Naive B cell (primary cell): ENCODE results near the gene P3R3URF. TPM values are rescaled to one million over a fixed set of nuclear protein-coding genes. Genes with fewer than 3 reads are reported as not detected.
A peak's percentile ranks its signal among the peaks of the same experiment; 100 is the strongest.

ENCODE experiments used
- ATAC-seq, 2 donors: fragments of 150-1000 bp; cut with Tn5 transposase; 2 replicates each; pipeline ENCODE4 v1.10.0; 2021; ENCODE audit warnings: low read depth in 2 of 2, mild to moderate bottlenecking in 2 of 2, moderate library complexity in 2 of 2
- DNase-seq: peaks from one replicate; pipeline ENCODE4 v3.0.0; 2022
- H3K27ac Mint-ChIP-seq, 6 donors: one replicate each; pipeline ENCODE4 v1.8.0; 2020 to 2022; ENCODE audit warnings: mild to moderate bottlenecking in 6 of 6, mixed read lengths in 6 of 6, moderate library complexity in 5 of 6, inconsistent platforms in 2 of 6
- H3K27me3 Mint-ChIP-seq, 3 donors: one replicate each; pipeline ENCODE4 v1.8.0; 2021 to 2022; ENCODE audit warnings: mixed read lengths in 3 of 3, mild to moderate bottlenecking in 1 of 3
- H3K36me3 Mint-ChIP-seq, 2 donors: one replicate each; pipeline ENCODE4 v1.8.0; 2020 to 2022; ENCODE audit warnings: mixed read lengths in 2 of 2, inconsistent platforms in 1 of 2, mild to moderate bottlenecking in 1 of 2
- H3K4me1 Mint-ChIP-seq, 3 donors: one replicate each; pipeline ENCODE4 v1.8.0; 2020 to 2022; ENCODE audit warnings: mixed read lengths in 3 of 3, inconsistent platforms in 1 of 3, mild to moderate bottlenecking in 1 of 3, moderate library complexity in 1 of 3
- H3K4me3 Mint-ChIP-seq, 8 donors: one replicate each; pipeline ENCODE4 v1.8.0; 2020 to 2022; ENCODE audit warnings: mild to moderate bottlenecking in 8 of 8, mixed read lengths in 8 of 8, moderate library complexity in 8 of 8, inconsistent platforms in 2 of 8
- H3K9me3 Mint-ChIP-seq, 7 donors: one replicate each; pipeline ENCODE4 v1.8.0; 2020 to 2022; ENCODE audit warnings: mixed read lengths in 7 of 7, mild to moderate bottlenecking in 5 of 7, inconsistent platforms in 2 of 7, moderate library complexity in 1 of 7
- polyA plus RNA-seq, 6 donors: library from polyadenylated mRNA; unstranded; fragments of 300-500 nt; fragmentation: Illumina TruSeq; gene quantifications; one replicate each; pipeline ENCODE4 v1.2.3, GENCODE V29; 2021; ENCODE audit warnings: low read depth in 6 of 6

The P3R3URF gene
- polyA plus RNA-seq, 6 donors from 2014 or later: not detected

- Mint-ChIP-seq H3K4me1 (peaks cover 0 to 7% (median 6%) of the 10 kb centered on the region in 3 donors), H3K4me3 (peak overlapping the region in 1 of 8 donors; percentile 56), H3K36me3 (peaks cover 0 to 39% of the 10 kb centered on the region in 2 donors), H3K27ac (no peak overlapping the region), H3K9me3 (no peaks in the 10 kb centered on the region), H3K27me3 (no peaks in the 10 kb centered on the region)
- ATAC-seq (no peak), DNase-seq (no peak)
Measured at GRCh38 chr1:46190539-46190938, 14.3 kb upstream of the P3R3URF start.

GRCh38 chr1:46188295-46189030 is 12.2 kb upstream of the P3R3URF start:
- DNase-seq: no peak
- no peak for ATAC-seq
- Mint-ChIP-seq H3K27me3 (no peaks in the 10 kb centered on the region), H3K9me3 (no peaks in the 10 kb centered on the region), H3K27ac (peak overlapping the region in 1 of 6 donors; percentile 80), H3K4me1 (peaks cover 9 to 18% (median 14%) of the 10 kb centered on the region in 3 donors), H3K4me3 (peak overlapping the region in 1 of 8 donors; percentile 8), H3K36me3 (peaks cover 0 to 31% of the 10 kb centered on the region in 2 donors)

- ATAC-seq (no peak), DNase-seq (no peak)
- no peaks in the 10 kb centered on the region for H3K27me3 Mint-ChIP-seq
- no peak overlapping the region for H3K4me3 Mint-ChIP-seq
- H3K4me1 Mint-ChIP-seq: peaks cover 9 to 18% (median 14%) of the 10 kb centered on the region in 3 donors
- peak overlapping the region in 1 of 6 donors; percentile 15 for H3K27ac Mint-ChIP-seq
- H3K9me3 Mint-ChIP-seq: no peaks in the 10 kb centered on the region
- peaks cover 0 to 22% of the 10 kb centered on the region in 2 donors for H3K36me3 Mint-ChIP-seq
Measured at GRCh38 chr1:46187106-46187869, 11.0 kb upstream of the P3R3URF start.

GRCh38 chr1:46186076-46186475 is 9.8 kb upstream of the P3R3URF start:
- H3K4me3 Mint-ChIP-seq: no peak overlapping the region
- no peaks in the 10 kb centered on the region for H3K27me3 Mint-ChIP-seq
- H3K9me3 Mint-ChIP-seq: no peaks in the 10 kb centered on the region
- H3K27ac Mint-ChIP-seq: peak overlapping the region in 1 of 6 donors; percentile 49
- peaks cover 9 to 18% (median 14%) of the 10 kb centered on the region in 3 donors for H3K4me1 Mint-ChIP-seq
- peaks cover 0 to 18% of the 10 kb centered on the region in 2 donors for H3K36me3 Mint-ChIP-seq
- DNase-seq (no peak), ATAC-seq (no peak)

DNA sequence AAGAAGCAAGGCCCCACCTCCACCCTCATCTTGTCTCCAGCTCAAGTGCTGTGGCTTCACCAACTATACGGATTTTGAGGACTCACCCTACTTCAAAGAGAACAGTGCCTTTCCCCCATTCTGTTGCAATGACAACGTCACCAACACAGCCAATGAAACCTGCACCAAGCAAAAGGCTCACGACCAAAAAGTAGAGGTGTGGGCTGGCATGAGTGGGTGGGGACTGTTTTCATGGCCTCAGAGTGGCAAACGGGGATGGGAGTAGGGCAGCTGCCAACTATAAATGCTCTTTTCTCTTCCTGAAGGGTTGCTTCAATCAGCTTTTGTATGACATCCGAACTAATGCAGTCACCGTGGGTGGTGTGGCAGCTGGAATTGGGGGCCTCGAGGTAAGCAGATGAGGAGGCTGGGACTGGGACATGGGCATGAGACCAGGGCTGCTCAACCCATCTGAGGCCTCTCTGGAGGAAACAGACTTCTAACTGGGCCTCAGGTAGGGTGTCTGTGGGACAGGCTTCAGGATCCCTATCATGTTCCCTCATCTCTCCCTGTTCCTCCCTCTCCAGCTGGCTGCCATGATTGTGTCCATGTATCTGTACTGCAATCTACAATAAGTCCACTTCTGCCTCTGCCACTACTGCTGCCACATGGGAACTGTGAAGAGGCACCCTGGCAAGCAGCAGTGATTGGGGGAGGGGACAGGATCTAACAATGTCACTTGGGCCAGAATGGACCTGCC is 8.8 kb upstream of the P3R3URF start:
- peak overlapping the region in 1 of 8 donors; percentile 77 for H3K4me3 Mint-ChIP-seq
- peaks cover 0 to 18% of the 10 kb centered on the region in 2 donors for H3K36me3 Mint-ChIP-seq
- no peak for DNase-seq
- ATAC-seq: no peak
- peak overlapping the region in 2 of 6 donors; percentile 6 to 33 for H3K27ac Mint-ChIP-seq
- no peaks in the 10 kb centered on the region for H3K9me3 Mint-ChIP-seq
- no peaks in the 10 kb centered on the region for H3K27me3 Mint-ChIP-seq
- peaks cover 9 to 18% (median 14%) of the 10 kb centered on the region in 3 donors for H3K4me1 Mint-ChIP-seq

- peaks cover 9 to 17% (median 14%) of the 10 kb centered on the region in 3 donors for H3K4me1 Mint-ChIP-seq
- H3K9me3 Mint-ChIP-seq: no peaks in the 10 kb centered on the region
- ATAC-seq (peak; percentile 40 to 43), DNase-seq (no peak)
- peak overlapping the region in 1 of 6 donors; percentile 52 for H3K27ac Mint-ChIP-seq
- H3K36me3 Mint-ChIP-seq: peaks cover 0 to 11% of the 10 kb centered on the region in 2 donors
- H3K27me3 Mint-ChIP-seq: no peaks in the 10 kb centered on the region
- no peak overlapping the region for H3K4me3 Mint-ChIP-seq
Measured at GRCh38 chr1:46183926-46184557, 7.8 kb upstream of the P3R3URF start.

DNA sequence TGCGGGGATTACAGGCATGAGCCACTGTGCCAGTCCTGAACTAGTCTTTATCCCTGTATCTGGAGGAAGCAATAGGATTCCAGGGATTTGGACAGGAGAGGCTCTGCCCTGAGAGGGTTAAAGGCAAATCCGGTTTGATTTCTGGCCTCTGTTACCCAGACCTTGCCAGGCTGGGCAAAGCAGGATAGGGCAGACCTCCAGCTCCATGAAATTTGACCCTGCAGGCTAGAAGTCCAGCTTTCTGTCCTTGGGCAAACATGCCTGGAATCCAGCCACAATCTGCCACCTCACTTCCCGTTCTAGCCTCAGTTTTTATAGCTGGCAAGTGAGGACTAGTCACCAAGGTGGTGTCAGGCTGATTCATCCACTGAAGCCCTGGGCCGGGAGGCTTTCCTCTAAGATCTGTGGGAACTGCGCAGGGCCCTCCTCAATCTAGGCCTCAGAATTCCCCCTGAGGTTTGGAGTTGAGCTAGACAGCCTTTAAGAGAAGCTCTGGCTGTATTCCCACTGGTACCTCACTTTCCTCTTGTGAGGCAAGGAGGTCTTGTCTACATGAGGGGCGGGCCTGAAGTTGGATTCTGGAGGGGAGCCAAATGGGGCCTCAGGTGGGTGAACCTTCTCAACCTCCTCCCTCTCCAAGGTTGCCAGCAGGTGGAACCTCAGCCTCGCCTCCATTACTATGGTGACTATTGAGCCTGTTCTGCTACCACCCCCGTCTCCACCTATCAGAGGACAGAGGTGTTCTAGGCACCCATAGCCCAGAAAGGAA is 7.0 kb upstream of the P3R3URF start:
- peaks cover 9 to 16% (median 14%) of the 10 kb centered on the region in 3 donors for H3K4me1 Mint-ChIP-seq
- ATAC-seq (no peak), DNase-seq (no peak)
- no peak overlapping the region for H3K4me3 Mint-ChIP-seq
- no peaks in the 10 kb centered on the region for H3K9me3 Mint-ChIP-seq
- peaks cover 0 to 8% of the 10 kb centered on the region in 2 donors for H3K36me3 Mint-ChIP-seq
- H3K27ac Mint-ChIP-seq: peak overlapping the region in 1 of 6 donors; percentile 63
- no peaks in the 10 kb centered on the region for H3K27me3 Mint-ChIP-seq

DNA sequence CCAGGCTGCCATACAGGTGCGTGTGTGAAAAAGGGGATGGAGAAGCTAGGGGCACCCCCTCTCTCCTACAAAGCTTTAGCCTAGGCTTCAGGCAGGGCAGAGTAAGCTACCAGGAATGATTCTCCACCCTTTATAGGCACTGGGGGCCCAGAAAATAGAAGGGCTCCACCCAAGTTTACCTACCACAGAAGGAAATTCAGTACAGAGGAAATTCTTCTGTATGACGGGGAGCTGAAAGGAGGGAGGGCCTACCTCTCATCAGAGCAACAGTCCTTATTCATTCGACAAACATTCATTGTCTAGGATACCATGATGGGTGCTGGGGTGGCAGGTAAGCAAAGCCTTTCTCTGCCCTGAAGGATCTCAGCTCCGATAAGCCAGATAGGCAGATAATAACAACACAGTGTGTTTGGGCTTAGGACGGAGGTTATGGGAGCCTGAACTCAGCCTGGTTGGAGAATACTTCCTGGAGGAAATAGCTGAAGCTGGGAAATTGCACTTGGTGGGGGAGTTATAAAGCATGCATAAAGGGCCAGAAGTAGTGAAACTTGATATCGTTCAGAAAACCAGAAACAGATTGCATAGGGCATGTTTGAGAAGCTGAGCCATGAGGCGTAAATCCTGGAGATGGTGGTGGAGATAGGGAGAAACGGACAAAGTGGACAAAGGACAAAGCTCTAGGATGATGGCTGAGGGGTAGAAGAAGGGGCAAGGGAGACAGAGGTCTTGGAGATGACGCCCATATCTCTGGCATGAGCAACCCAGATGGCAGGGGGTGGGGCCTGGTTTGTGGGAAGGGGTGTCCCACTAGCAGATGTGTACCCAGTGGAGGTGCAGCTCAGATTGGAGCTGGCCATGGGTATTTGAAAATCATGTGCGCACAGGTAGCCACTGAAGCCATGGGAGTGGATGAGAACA is 5.3 kb upstream of the P3R3URF start:
- no peak for DNase-seq
- no peaks in the 10 kb centered on the region for H3K9me3 Mint-ChIP-seq
- peak overlapping the region in 1 of 6 donors; percentile 3 for H3K27ac Mint-ChIP-seq
- H3K4me3 Mint-ChIP-seq: no peak overlapping the region
- no peaks in the 10 kb centered on the region for H3K27me3 Mint-ChIP-seq
- peaks cover 9 to 14% (median 14%) of the 10 kb centered on the region in 3 donors for H3K4me1 Mint-ChIP-seq
- H3K36me3 Mint-ChIP-seq: no peaks in the 10 kb centered on the region
- no peak for ATAC-seq

GRCh38 chr1:46180082-46180616 is 3.9 kb upstream of the P3R3URF start:
- Mint-ChIP-seq H3K36me3 (no peaks in the 10 kb centered on the region), H3K4me1 (peaks cover 8 to 12% (median 9%) of the 10 kb centered on the region in 3 donors), H3K4me3 (no peak overlapping the region), H3K27me3 (no peaks in the 10 kb centered on the region), H3K27ac (no peak overlapping the region), H3K9me3 (no peaks in the 10 kb centered on the region)
- DNase-seq (no peak), ATAC-seq (no peak)

- Mint-ChIP-seq H3K4me3 (no peak overlapping the region), H3K27ac (no peak overlapping the region), H3K36me3 (no peaks in the 10 kb centered on the region), H3K27me3 (no peaks in the 10 kb centered on the region), H3K9me3 (no peaks in the 10 kb centered on the region), H3K4me1 (peaks cover 6% of the 10 kb centered on the region in 3 donors)
- ATAC-seq (peak; percentile 76 to 82), DNase-seq (peak; percentile 53)
Measured at GRCh38 chr1:46179138-46180081, 3.1 kb upstream of the P3R3URF start.

- no peak for ATAC-seq
- Mint-ChIP-seq H3K36me3 (no peaks in the 10 kb centered on the region), H3K4me1 (peaks cover 4 to 8% (median 5%) of the 10 kb centered on the region in 3 donors), H3K27me3 (no peaks in the 10 kb centered on the region), H3K4me3 (no peak overlapping the region), H3K9me3 (no peaks in the 10 kb centered on the region), H3K27ac (no peak overlapping the region)
- no peak for DNase-seq
Measured at GRCh38 chr1:46175243-46175642, 1.0 kb downstream of the P3R3URF start.
